ENCODE data around the gene FAM217B.

Gene FAM217B

GRCh38 chr20:59940129-59940955 is at the start of gene FAM217B, which contains the start of gene PPP1R3D:
Gene FAM217B (plus strand): TSS chr20:59940389. CDS start chr20:59943944, 3,555 bp downstream.
Gene PPP1R3D (minus strand): TSS chr20:59940305. CDS start chr20:59939931, 374 bp downstream.
- peak; percentile 88 for DNase-seq

GRCh38 chr20:59891581-59891980 is 48.6 kb upstream of the FAM217B start:
- DNase-seq: no peak

GRCh38 chr20:59895908-59896307 is 44.3 kb upstream of the FAM217B start:
- DNase-seq: no peak

- no peak for DNase-seq
Measured at GRCh38 chr20:59902470-59902869, 37.7 kb upstream of the FAM217B start.

GRCh38 chr20:59903621-59904020 is 36.6 kb upstream of the FAM217B start:
- no peak for DNase-seq

GRCh38 chr20:59908855-59909254 is 31.3 kb upstream of the FAM217B start:
- DNase-seq: no peak

- DNase-seq: no peak
Measured at GRCh38 chr20:59911041-59911440, 29.1 kb upstream of the FAM217B start.

- DNase-seq: no peak
Measured at GRCh38 chr20:59912609-59913008, 27.6 kb upstream of the FAM217B start.

- no peak for DNase-seq
Measured at GRCh38 chr20:59920944-59921343, 19.2 kb upstream of the FAM217B start.

GRCh38 chr20:59923514-59923913 is 16.7 kb upstream of the FAM217B start:
- no peak for DNase-seq

GRCh38 chr20:59925359-59925758 is 14.8 kb upstream of the FAM217B start:
- no peak for DNase-seq

- DNase-seq: no peak
Measured at GRCh38 chr20:59925899-59926298, 14.3 kb upstream of the FAM217B start.

- no peak for DNase-seq
Measured at GRCh38 chr20:59931511-59932312, 8.5 kb upstream of the FAM217B start.

- DNase-seq: no peak
Measured at GRCh38 chr20:59932616-59933295, 7.4 kb upstream of the FAM217B start.

- DNase-seq: peak; percentile 68
Measured at GRCh38 chr20:59933296-59933848, 6.8 kb upstream of the FAM217B start, which contains the start of gene SYCP2. Gene SYCP2 (minus strand): TSS chr20:59933637. CDS start chr20:59922413, 11,224 bp downstream.

GRCh38 chr20:59933849-59934585 is 6.2 kb upstream of the FAM217B start:
- peak; percentile 82 for DNase-seq

- no peak for DNase-seq
Measured at GRCh38 chr20:59935457-59936185, 4.6 kb upstream of the FAM217B start.

- no peak for DNase-seq
Measured at GRCh38 chr20:59936409-59936808, 3.8 kb upstream of the FAM217B start.

- no peak for DNase-seq
Measured at GRCh38 chr20:59937150-59937549, 3.0 kb upstream of the FAM217B start.

GRCh38 chr20:59938221-59938620 is 2.0 kb upstream of the FAM217B start:
- no peak for DNase-seq

- no peak for DNase-seq
Measured at GRCh38 chr20:59938696-59939051, 1.5 kb upstream of the FAM217B start.

Measured in activated naive CD4-positive, alpha-beta T cell treated with anti-CD3 and anti-CD28 coated beads, Interleukin-2, amount 50 U/mL, for 16 hours (primary cell).